GM21447 (cell line): ENCODE measurements around the gene PDE3A.
"Not testable (repeated sequence)": the region's sequence is repeated elsewhere in the genome, so short reads cannot be mapped to it uniquely, and the experiment has no call there.

Experiments used
- ATAC-seq: cut with Tn5 transposase; IDR thresholded peaks from one replicate; pipeline ENCODE4 v1.9.1; 2021; ENCODE audit not compliant: unreplicated experiment

Gene PDE3A

GRCh38 chr12:20546267-20546666, 177.9 kb downstream of the PDE3A start:
- ATAC-seq, result no peak

DNA sequence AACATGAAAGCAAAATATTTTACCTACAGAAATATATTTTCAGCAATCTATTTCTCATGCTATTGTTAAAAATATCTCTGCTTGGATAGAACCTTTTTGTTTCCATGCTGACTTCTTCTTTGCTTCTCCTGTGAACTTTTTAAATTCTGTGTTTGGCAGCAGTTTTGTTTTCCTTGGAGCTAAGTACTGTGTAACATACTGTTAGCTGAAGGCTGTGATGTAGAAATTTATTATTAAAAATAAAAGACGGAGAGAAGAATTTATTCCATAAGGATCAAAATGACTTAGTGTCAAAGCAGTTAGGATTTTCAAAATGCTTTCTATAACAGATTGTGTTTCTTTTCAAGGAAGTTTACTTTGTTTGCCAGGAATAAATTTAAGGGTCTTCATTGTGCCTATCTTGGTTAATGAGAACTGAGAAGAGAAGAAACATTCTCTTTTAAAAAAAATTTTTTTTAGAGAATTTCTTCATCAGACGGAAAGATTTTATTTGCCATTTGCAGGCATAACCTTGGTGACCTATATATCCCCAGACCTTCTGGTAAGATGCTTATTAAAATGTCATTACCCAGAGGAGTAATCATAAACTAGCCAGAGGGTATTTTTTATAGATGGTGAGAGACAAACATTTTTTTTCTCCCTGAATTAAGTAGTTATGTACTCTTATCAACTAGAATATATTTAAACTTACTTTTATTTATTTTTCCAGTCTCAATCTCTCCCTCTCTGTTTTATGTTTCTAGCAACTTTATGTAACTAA, 179.7 kb downstream of the PDE3A start:
- ATAC-seq, result no peak

DNA sequence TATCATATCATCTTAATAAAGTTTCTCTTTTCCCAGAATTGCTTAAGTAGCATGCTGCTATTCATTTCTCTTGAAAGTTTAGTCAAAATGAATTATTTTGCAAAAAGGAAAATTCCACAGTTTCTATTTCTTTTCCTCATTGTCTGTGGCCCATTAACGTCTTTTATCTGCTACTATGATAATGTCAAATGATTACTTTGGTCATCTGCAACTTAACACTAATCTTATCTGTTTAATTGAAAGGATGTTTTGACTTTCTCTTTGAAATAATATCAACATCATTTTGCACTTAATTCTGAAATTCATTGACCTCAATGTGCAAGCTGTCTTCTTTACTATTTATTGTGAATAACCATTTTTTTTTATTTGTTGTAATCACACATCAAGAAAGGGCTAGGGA, 180.3 kb downstream of the PDE3A start:
- no peak for ATAC-seq

GRCh38 chr12:20549108-20549719, 180.9 kb downstream of the PDE3A start:
- ATAC-seq, result no peak

DNA sequence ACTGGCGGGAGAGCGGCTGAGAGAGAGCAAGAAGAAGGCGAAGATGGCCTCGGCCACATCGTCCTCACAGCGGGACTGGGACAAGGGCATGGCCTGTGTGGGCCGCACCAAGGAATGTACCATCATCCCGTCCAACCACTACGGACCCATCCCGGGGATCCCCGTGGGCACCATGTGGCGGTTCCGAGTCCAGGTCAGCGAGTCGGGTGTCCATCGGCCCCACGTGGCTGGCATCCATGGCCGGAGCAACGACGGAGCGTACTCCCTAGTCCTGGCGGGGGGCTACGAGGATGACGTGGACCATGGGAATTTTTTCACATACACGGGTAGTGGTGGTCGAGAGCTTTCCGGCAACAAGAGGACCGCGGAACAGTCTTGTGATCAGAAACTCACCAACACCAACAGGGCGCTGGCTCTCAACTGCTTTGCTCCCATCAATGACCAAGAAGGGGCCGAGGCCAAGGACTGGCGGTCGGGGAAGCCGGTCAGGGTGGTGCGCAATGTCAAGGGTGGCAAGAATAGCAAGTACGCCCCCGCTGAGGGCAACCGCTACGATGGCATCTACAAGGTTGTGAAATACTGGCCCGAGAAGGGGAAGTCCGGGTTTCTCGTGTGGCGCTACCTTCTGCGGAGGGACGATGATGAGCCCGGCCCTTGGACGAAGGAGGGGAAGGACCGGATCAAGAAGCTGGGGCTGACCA, 183.6 kb downstream of the PDE3A start:
- not testable (repeated sequence) for ATAC-seq

DNA sequence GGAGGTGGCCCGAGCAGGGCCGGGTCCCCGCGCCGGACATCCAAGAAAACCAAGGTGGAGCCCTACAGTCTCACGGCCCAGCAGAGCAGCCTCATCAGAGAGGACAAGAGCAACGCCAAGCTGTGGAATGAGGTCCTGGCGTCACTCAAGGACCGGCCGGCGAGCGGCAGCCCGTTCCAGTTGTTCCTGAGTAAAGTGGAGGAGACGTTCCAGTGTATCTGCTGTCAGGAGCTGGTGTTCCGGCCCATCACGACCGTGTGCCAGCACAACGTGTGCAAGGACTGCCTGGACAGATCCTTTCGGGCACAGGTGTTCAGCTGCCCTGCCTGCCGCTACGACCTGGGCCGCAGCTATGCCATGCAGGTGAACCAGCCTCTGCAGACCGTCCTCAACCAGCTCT, 184.2 kb downstream of the PDE3A start:
- ATAC-seq, result not testable (repeated sequence)

GRCh38 chr12:20555015-20555414, 186.7 kb downstream of the PDE3A start:
- no peak for ATAC-seq

- ATAC-seq, result no peak
Observed at GRCh38 chr12:20555771-20556170, 187.4 kb downstream of the PDE3A start.

- no peak for ATAC-seq
Observed at GRCh38 chr12:20557096-20557495, 188.8 kb downstream of the PDE3A start.

GRCh38 chr12:20560935-20561334, 192.6 kb downstream of the PDE3A start:
- ATAC-seq, result no peak

DNA sequence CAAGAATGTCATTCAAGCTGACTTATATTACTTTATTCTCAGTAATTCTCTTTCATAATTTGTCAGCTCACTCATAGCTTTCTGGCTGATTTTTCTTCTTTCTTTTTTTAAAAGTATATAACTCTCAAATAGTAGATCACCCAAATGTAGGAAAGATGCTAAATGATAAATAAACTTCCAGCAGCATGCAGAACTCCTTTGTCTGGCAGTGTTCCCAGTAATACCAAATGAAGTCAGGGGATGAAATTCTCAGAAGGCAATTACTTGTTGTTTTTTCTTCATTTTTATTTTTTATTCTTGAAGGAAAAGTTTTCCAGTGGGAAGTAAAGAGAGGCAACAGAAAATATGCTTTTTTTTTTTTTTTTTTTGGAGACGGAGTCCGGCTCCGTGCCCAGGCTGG, 193.5 kb downstream of the PDE3A start:
- no peak for ATAC-seq

- ATAC-seq, result no peak
Observed at GRCh38 chr12:20567413-20567812, 199.1 kb downstream of the PDE3A start.

DNA sequence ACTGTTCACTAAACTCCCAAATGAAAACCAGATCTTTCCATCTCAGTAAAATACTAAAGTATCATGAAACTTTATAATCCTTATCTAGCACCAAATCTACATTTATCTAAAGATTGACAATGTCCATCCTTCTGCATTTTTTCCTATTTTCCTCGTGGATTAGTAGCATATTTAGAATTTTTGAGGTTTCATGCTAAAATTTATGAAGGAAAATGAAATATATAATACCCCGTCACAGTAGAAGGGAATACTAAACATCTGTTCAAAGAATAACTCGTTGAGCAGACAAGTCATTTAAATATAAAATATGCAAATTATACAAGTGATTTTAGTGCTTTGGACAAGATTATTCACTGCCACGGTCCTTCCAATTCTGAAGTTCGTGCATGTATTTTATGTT, 204.1 kb downstream of the PDE3A start:
- no peak for ATAC-seq

- no peak for ATAC-seq
Observed at GRCh38 chr12:20576528-20576927, 208.2 kb downstream of the PDE3A start.

- no peak for ATAC-seq
Observed at GRCh38 chr12:20577054-20577453, 208.7 kb downstream of the PDE3A start.

- no peak for ATAC-seq
Observed at GRCh38 chr12:20578142-20578541, 209.8 kb downstream of the PDE3A start.

- no peak for ATAC-seq
Observed at GRCh38 chr12:20585055-20585625, 216.8 kb downstream of the PDE3A start.

DNA sequence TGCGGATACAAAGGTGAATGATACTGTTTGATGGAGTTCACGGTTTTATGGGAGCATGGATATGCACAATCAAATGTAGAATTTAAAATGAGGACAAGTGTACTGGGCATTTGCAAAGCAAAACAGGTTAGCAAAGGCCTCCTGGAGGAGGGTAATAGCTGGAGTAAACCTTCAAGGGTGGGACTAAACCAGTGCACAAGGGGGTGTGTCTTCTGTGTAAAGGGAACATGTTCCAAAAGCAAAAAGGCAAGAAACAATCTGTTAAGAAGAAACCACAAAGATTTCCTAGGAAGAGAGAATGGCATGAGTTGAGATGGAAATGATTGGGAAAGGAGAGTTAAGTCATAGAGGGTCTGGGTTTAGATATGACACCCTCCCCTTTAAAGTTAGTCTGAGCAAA, 217.6 kb downstream of the PDE3A start:
- ATAC-seq, result no peak

GRCh38 chr12:20588042-20588441, 219.7 kb downstream of the PDE3A start:
- no peak for ATAC-seq

- no peak for ATAC-seq
Observed at GRCh38 chr12:20590570-20590969, 222.2 kb downstream of the PDE3A start.

GRCh38 chr12:20592556-20592955, 224.2 kb downstream of the PDE3A start:
- ATAC-seq, result no peak

DNA sequence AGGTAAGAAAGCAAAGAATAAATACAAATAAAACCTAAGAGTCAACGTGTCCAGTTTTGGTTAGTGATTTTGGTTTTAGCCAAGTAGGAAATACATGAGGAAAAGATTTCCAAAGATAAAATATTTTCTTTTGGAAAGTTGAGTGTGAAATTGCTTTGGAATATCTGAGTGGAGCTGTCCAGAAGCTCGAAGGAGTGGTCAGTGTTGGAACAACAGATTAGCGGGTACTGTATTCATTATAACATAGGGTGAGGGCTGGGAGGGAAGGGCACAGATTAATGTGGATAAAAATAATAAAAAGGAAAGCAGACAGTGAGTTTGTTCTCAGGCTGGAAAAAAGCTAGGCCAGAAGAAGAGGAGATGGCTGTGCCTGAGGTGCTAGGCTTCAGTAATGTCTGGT, 225.3 kb downstream of the PDE3A start:
- no peak for ATAC-seq
